ENCODE data around the gene MLPH. TPM values are rescaled to one million over a fixed set of nuclear protein-coding genes. Genes with fewer than 3 reads are reported as not detected.

Gene MLPH
- total RNA-seq, 1 donor from 2014 or later, result 91.0 TPM

GRCh38 chr2:237585590-237586221, 98.7 kb downstream of the MLPH start:
- no peaks in the 10 kb centered on the region for H3K9me3 ChIP-seq
- peaks cover 9 to 15% of the 10 kb centered on the region in 2 donors for H3K4me1 ChIP-seq
- no peaks in the 10 kb centered on the region for H3K36me3 ChIP-seq
- DNase-seq (ENCODE audit: low spot score in 2 of 2), result no peak
- TF ChIP-seq CTCF (IDR thresholded peaks at IDR 0.05), result no peak
- H3K4me3 ChIP-seq, result no peak overlapping the region
- no peaks in the 10 kb centered on the region for H3K27me3 ChIP-seq
- intact Hi-C loops (cut with DNase I), result no loop called here
- H3K27ac ChIP-seq, result no peak overlapping the region

- no peaks in the 10 kb centered on the region for H3K36me3 ChIP-seq
- intact Hi-C loops (cut with DNase I), result no loop called here
- peaks cover 6 to 13% of the 10 kb centered on the region in 2 donors for H3K4me1 ChIP-seq
- H3K9me3 ChIP-seq, result no peaks in the 10 kb centered on the region
- no peak for DNase-seq (ENCODE audit: low spot score in 2 of 2)
- H3K27me3 ChIP-seq, result no peaks in the 10 kb centered on the region
- no peak overlapping the region for H3K27ac ChIP-seq
- no peak overlapping the region for H3K4me3 ChIP-seq
- TF ChIP-seq CTCF (IDR thresholded peaks at IDR 0.05), result no peak
Measured at GRCh38 chr2:237588044-237588696, 101.1 kb downstream of the MLPH start.

GRCh38 chr2:237590272-237591140, 103.5 kb downstream of the MLPH start, which contains the start of gene RAB17:
TSS of gene RAB17 (minus strand) at chr2:237590734. CDS start at chr2:237586154, 4,580 bp downstream.
- no peak within 1 kb of the TSS for H3K4me3 ChIP-seq
- peak within 1 kb of the TSS; percentile 35 to 66 for H3K27ac ChIP-seq
- H3K27me3 ChIP-seq, result no peaks in the 10 kb centered on the region
- intact Hi-C loops (cut with DNase I), result loop anchor here (5.0 kb wide), 1 partner anchor 42 kb away; no protein-coding TSS in a partner anchor
- no peaks in the 10 kb centered on the region for H3K36me3 ChIP-seq
- no peak for DNase-seq (ENCODE audit: low spot score in 2 of 2)
- no peaks in the 10 kb centered on the region for H3K9me3 ChIP-seq
- H3K4me1 ChIP-seq, result peaks cover 15 to 36% of the 10 kb centered on the region in 2 donors
- no peak for TF ChIP-seq CTCF (IDR thresholded peaks at IDR 0.05)

GRCh38 chr2:237591141-237591881, 104.3 kb downstream of the MLPH start:
- peak overlapping the region; percentile 22 to 66 for H3K27ac ChIP-seq
- intact Hi-C loops (cut with DNase I), result loop anchor here (5.0 kb wide), 1 partner anchor 41 kb away; no protein-coding TSS in a partner anchor
- no peak for DNase-seq (ENCODE audit: low spot score in 2 of 2)

More at GRCh38 chr2:237591141-237591881, 104.3 kb downstream of the MLPH start:
- peaks cover 15 to 38% of the 10 kb centered on the region in 2 donors for H3K4me1 ChIP-seq
- TF ChIP-seq CTCF (IDR thresholded peaks at IDR 0.05), result no peak
- H3K36me3 ChIP-seq, result no peaks in the 10 kb centered on the region
- H3K9me3 ChIP-seq, result no peaks in the 10 kb centered on the region
- H3K27me3 ChIP-seq, result no peaks in the 10 kb centered on the region
- H3K4me3 ChIP-seq, result no peak overlapping the region

All from ascending aorta (tissue), 2 donors.